WTC11 (cell line): Measurements from ENCODE around the gene PELI3. TPM values are rescaled to one million over a fixed set of nuclear protein-coding genes. Genes with fewer than 3 reads are reported as not detected.

ENCODE experiments used
- ATAC-seq: fragments of 200-7000 bp; cut with Tn5 transposase; 2 replicates; pipeline ENCODE4 v1.10.0; 2021; ENCODE audit warnings: mild to moderate bottlenecking, moderate library complexity
- CTCF ChIA-PET: fragments of 300-600 bp; sonication (Branson Sonifier 250); formaldehyde crosslinking; loops from one replicate; lab custom pipeline; 2021; ENCODE audit warnings: antibody characterized with exemption; lab: Charles Lee
- POLR2A ChIA-PET: fragments of 350-600 bp; sonication (Branson Sonifier 250); formaldehyde crosslinking; loops from one replicate; lab custom pipeline; 2021; ENCODE audit warnings: antibody characterized with exemption; lab: Charles Lee
- DNase-seq: peaks from one replicate; pipeline ENCODE4 v3.0.0; 2021; ENCODE audit warnings: low spot score
- H3K27ac Mint-ChIP-seq: 2 replicates; pipeline ENCODE4 v1.8.0; 2021; ENCODE audit warnings: mixed read lengths
- H3K27me3 Mint-ChIP-seq: 2 replicates; pipeline ENCODE4 v1.8.0; 2021; ENCODE audit warnings: low read depth, mild to moderate bottlenecking, moderate library complexity, mixed read lengths
- H3K36me3 Mint-ChIP-seq: 2 replicates; pipeline ENCODE4 v1.8.0; 2021; ENCODE audit warnings: mixed read lengths
- H3K4me1 Mint-ChIP-seq: 2 replicates; pipeline ENCODE4 v1.8.0; 2022; ENCODE audit warnings: mixed read lengths
- H3K4me3 Mint-ChIP-seq: 2 replicates; pipeline ENCODE4 v1.8.0; 2021; ENCODE audit warnings: mild to moderate bottlenecking, moderate library complexity, mixed read lengths
- H3K9me3 Mint-ChIP-seq: 2 replicates; pipeline ENCODE4 v1.8.0; 2021; ENCODE audit warnings: mixed read lengths
- AFF4 ChIP-seq: sonication (generic); formaldehyde crosslinking; IDR thresholded peaks from 2 replicates; pipeline ENCODE4 v1.8.1; 2023; ENCODE audit warnings: mild to moderate bottlenecking, missing genetic modification reagents, borderline replicate concordance
- ATF1 ChIP-seq: sonication (generic); formaldehyde crosslinking; IDR thresholded peaks from 2 replicates; pipeline ENCODE4 v1.8.1; 2023; ENCODE audit warnings: mild to moderate bottlenecking, moderate library complexity, missing genetic modification reagents
- E2F5 ChIP-seq: sonication (generic); formaldehyde crosslinking; IDR thresholded peaks from 2 replicates; pipeline ENCODE4 v1.8.1; 2022; ENCODE audit warnings: mild to moderate bottlenecking, moderate library complexity, missing genetic modification reagents
- EMX1 ChIP-seq: fragments of 250-450 bp; sonication (Bioruptor Pico); IDR thresholded peaks from 2 replicates; pipeline ENCODE4 v1.8.0; 2021; ENCODE audit warnings: mild to moderate bottlenecking
- FOXJ3 ChIP-seq: sonication (generic); formaldehyde crosslinking; IDR thresholded peaks from 2 replicates; pipeline ENCODE4 v1.9.0; 2021; ENCODE audit warnings: missing genetic modification reagents, mild to moderate bottlenecking, borderline replicate concordance
- FOXP1 ChIP-seq: sonication (generic); formaldehyde crosslinking; IDR thresholded peaks from 2 replicates; pipeline ENCODE4 v1.8.0; 2022; ENCODE audit warnings: missing genetic modification reagents, mild to moderate bottlenecking, moderate library complexity, borderline replicate concordance
- NFE2L1 ChIP-seq: sonication (generic); formaldehyde crosslinking; IDR thresholded peaks from 2 replicates; pipeline ENCODE4 v1.8.1; 2023; ENCODE audit warnings: missing genetic modification reagents
- NFYB ChIP-seq: sonication (generic); formaldehyde crosslinking; conservative IDR thresholded peaks from 2 replicates; pipeline ENCODE4 v1.8.0; 2022; ENCODE audit warnings: low read depth, missing genetic modification reagents
- SMAD4 ChIP-seq: sonication (generic); formaldehyde crosslinking; IDR thresholded peaks from 2 replicates; pipeline ENCODE4 v1.8.0; 2022; ENCODE audit warnings: mild to moderate bottlenecking, missing genetic modification reagents
- SOX15 ChIP-seq: fragments of 250-450 bp; sonication (Bioruptor Pico); IDR thresholded peaks from 2 replicates; pipeline ENCODE4 v1.9.0; 2021; ENCODE audit warnings: mild to moderate bottlenecking
- ZNF671 ChIP-seq: fragments of 250-450 bp; sonication (Bioruptor Pico); IDR thresholded peaks from 2 replicates; pipeline ENCODE4 v1.8.0; 2021; ENCODE audit warnings: mild to moderate bottlenecking
- ZSCAN18 ChIP-seq: fragments of 250-450 bp; sonication (Bioruptor Pico); IDR thresholded peaks from 2 replicates; pipeline ENCODE4 v2.1.2; 2022; ENCODE audit warnings: mild to moderate bottlenecking, moderate library complexity
- total RNA-seq: library from RNA; stranded (reverse); gene quantifications from 3 replicates; pipeline ENCODE4 v1.2.3, GENCODE V29; 2021
- TF ChIP-seq, protein P1 (sequence below): sonication (generic); formaldehyde crosslinking; IDR thresholded peaks from 2 replicates; pipeline ENCODE4 v1.8.0; 2022; ENCODE audit warnings: mild to moderate bottlenecking, missing genetic modification reagents
- TF ChIP-seq, protein P2 (sequence below): sonication (generic); formaldehyde crosslinking; IDR thresholded peaks from 2 replicates; pipeline ENCODE4 v1.8.1; 2023; ENCODE audit warnings: mild to moderate bottlenecking, moderate library complexity, missing genetic modification reagents

Gene PELI3
- total RNA-seq, 1 experiment from 2014 or later, result 7.8 TPM

DNA sequence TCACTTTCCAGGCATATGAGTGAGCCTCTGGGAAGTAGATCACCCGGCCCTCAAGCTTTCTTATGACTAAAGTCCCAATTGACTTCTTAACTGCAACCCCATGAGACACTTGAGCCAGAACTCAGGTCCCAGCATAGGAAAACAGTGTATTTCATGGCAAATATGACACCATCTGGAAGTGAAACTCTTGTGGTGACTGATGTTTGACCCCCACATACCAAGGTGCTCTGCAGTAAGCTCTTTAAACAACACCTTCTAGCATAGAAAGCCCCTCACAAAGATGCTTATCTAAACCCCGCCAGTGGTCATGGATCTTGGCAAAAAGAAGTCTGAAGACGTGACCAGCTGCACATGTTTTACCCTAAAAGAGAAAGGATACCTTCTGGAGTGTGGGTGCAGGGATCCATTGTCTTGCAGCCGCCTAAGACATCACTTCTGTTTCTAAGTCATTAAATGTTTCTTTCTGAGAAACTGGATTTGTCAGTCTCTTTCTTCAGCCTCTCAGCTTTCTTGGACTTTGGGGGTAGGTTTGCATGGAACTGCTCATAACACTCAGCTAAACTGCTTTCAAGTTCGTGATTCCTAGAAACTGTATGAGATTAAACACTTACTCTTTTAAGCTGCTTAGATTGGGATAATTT is 7.4 kb upstream of the PELI3 start:
- POLR2A ChIA-PET, result interaction anchor here (0.5 kb wide), 1 partner anchor 869 kb away, joined by 3 read pairs; no protein-coding TSS in a partner anchor
- ATAC-seq (no peak), DNase-seq (no peak)
- H3K9me3 Mint-ChIP-seq, result peaks cover 23% of the 10 kb centered on the region
- H3K36me3 Mint-ChIP-seq, result peaks cover 18% of the 10 kb centered on the region
- H3K4me1 Mint-ChIP-seq, result peaks cover 6% of the 10 kb centered on the region
- CTCF ChIA-PET, result interaction anchor here (0.8 to 1.5 kb wide), 3 partner anchors 20 to 73 kb away, joined by 3 to 6 read pairs (median 5); partner anchors contain the start of gene MRPL11
- H3K4me3 Mint-ChIP-seq, result no peak overlapping the region
- H3K27me3 Mint-ChIP-seq, result no peaks in the 10 kb centered on the region; the same call in 1 of the 2 replicates
- no peak for TF ChIP-seq EMX1 (CRISPR knock-in tag)
- TF ChIP-seq ATF1 (CRISPR knock-in tag), result no peak
- TF ChIP-seq, protein P1, sequence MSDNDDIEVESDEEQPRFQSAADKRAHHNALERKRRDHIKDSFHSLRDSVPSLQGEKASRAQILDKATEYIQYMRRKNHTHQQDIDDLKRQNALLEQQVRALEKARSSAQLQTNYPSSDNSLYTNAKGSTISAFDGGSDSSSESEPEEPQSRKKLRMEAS (CRISPR knock-in tag), result no peak
- TF ChIP-seq, protein P2, sequence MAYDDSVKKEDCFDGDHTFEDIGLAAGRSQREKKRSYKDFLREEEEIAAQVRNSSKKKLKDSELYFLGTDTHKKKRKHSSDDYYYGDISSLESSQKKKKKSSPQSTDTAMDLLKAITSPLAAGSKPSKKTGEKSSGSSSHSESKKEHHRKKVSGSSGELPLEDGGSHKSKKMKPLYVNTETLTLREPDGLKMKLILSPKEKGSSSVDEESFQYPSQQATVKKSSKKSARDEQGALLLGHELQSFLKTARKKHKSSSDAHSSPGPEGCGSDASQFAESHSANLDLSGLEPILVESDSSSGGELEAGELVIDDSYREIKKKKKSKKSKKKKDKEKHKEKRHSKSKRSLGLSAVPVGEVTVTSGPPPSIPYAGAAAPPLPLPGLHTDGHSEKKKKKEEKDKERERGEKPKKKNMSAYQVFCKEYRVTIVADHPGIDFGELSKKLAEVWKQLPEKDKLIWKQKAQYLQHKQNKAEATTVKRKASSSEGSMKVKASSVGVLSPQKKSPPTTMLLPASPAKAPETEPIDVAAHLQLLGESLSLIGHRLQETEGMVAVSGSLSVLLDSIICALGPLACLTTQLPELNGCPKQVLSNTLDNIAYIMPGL (CRISPR knock-in tag), result no peak
- no peak for TF ChIP-seq SOX15
- no peak for TF ChIP-seq NFYB
- TF ChIP-seq ZNF671, result no peak
- no peak for TF ChIP-seq FOXP1
- TF ChIP-seq ZSCAN18, result no peak
- TF ChIP-seq AFF4 (CRISPR knock-in tag), result no peak
- no peak overlapping the region for H3K27ac Mint-ChIP-seq

DNA sequence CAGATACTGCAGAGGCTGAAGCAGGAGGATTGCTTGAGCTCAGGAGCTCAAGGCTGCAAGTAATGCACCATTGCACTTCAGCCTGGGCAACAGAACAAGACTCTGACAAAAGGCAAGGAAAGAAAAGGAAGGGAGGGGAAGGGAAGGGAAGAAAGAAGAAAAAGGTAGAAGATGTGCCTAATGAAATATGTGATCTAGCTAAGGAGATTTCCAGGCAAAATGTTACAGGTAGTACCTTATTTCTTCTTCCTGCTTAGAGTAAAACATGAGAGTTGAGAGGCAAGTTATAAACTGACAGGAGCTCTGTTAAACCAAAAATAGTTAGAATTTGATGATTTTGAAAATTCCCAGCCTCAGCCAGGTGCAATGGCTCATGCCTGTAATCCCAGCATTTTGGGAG is 4.7 kb upstream of the PELI3 start:
- peaks cover 17% of the 10 kb centered on the region for H3K4me1 Mint-ChIP-seq
- DNase-seq (no peak), ATAC-seq (no peak)
- CTCF ChIA-PET, result interaction anchor here (0.6 to 1.4 kb wide), 4 partner anchors 23 to 210 kb away, joined by 3 to 6 read pairs (median 4); partner anchors contain the start of gene MRPL11
- H3K4me3 Mint-ChIP-seq, result no peak overlapping the region
- TF ChIP-seq E2F5 (no peak), AFF4 (CRISPR knock-in tag) (no peak), NFE2L1 (CRISPR knock-in tag) (no peak), FOXJ3 (CRISPR knock-in tag) (no peak), SMAD4 (no peak)
- H3K27ac Mint-ChIP-seq, result no peak overlapping the region
- POLR2A ChIA-PET, result interaction anchor here (0.5 kb wide), 1 partner anchor 33 kb away, joined by 4 read pairs; no protein-coding TSS in a partner anchor
- H3K27me3 Mint-ChIP-seq, result no peaks in the 10 kb centered on the region; the same call in 1 of the 2 replicates
- peaks cover 23% of the 10 kb centered on the region for H3K9me3 Mint-ChIP-seq
- H3K36me3 Mint-ChIP-seq, result peaks cover 18% of the 10 kb centered on the region
